Muscle layer of duodenum (tissue), 2 donors: Measurements from ENCODE around the gene MC5R.

Source experiments
- H3K27ac ChIP-seq: one replicate; pipeline ENCODE4 v1.7.0; 2013; ENCODE audit warnings: mild to moderate bottlenecking, low read length
- H3K27me3 ChIP-seq: one replicate; pipeline ENCODE4 v1.7.0; 2013; ENCODE audit warnings: low read depth, mild to moderate bottlenecking, control low read depth, low read length
- H3K36me3 ChIP-seq, 2 donors: one replicate each; pipeline ENCODE4 v1.7.0; 2013; ENCODE audit warnings: low read length in 2 of 2, control low read depth in 1 of 2, mild to moderate bottlenecking in 1 of 2; ENCODE audit not compliant: insufficient read depth in 2 of 2, control insufficient read depth in 1 of 2
- H3K4me1 ChIP-seq, 2 donors: one replicate each; pipeline ENCODE4 v1.7.0; 2013; ENCODE audit warnings: low read length in 2 of 2, mild to moderate bottlenecking in 2 of 2, control low read depth in 1 of 2, moderate library complexity in 1 of 2; ENCODE audit not compliant: insufficient read depth in 2 of 2, control insufficient read depth in 1 of 2
- H3K4me3 ChIP-seq, 2 donors: one replicate each; pipeline ENCODE4 v1.7.0; 2013; ENCODE audit warnings: low read length in 2 of 2, low read depth in 1 of 2, mild to moderate bottlenecking in 1 of 2
- H3K9me3 ChIP-seq, 2 donors: one replicate each; pipeline ENCODE4 v1.7.0; 2013; ENCODE audit warnings: low read length in 2 of 2, control low read depth in 1 of 2, mild to moderate bottlenecking in 1 of 2; ENCODE audit not compliant: control insufficient read depth in 1 of 2
- donor health status: healthy.

MC5R gene

GRCh38 chr18:13823707-13824395 lies at the start of gene MC5R:
Gene MC5R, plus strand, starts transcription at chr18:13824149. Its CDS starts 1,617 bp downstream, at chr18:13825766.
- H3K27me3 ChIP-seq = no peaks in the 10 kb centered on the region
- no peaks in the 10 kb centered on the region for H3K9me3 ChIP-seq

GRCh38 chr18:13775058-13775457 lies 48.9 kb upstream of the MC5R start:
- Histone ChIP-seq H3K36me3 (no peaks in the 10 kb centered on the region), H3K4me3 (no peak overlapping the region), H3K27ac (no peak overlapping the region), H3K27me3 (no peaks in the 10 kb centered on the region), H3K4me1 (no peaks in the 10 kb centered on the region), H3K9me3 (peaks cover 0 to 7% of the 10 kb centered on the region in 2 donors)

More at GRCh38 chr18:13823707-13824395, at the start of gene MC5R:
- Histone ChIP-seq H3K4me1 (no peaks in the 10 kb centered on the region), H3K36me3 (no peaks in the 10 kb centered on the region), H3K27ac (no peak within 1 kb of the TSS), H3K4me3 (peak within 1 kb of the TSS in 1 of 2 donors; percentile 64)

GRCh38 chr18:13791181-13791580 lies 32.8 kb upstream of the MC5R start:
- H3K4me3 ChIP-seq = no peak overlapping the region
- no peaks in the 10 kb centered on the region for H3K4me1 ChIP-seq
- no peak overlapping the region for H3K27ac ChIP-seq
- no peaks in the 10 kb centered on the region for H3K27me3 ChIP-seq
- no peaks in the 10 kb centered on the region for H3K9me3 ChIP-seq
- H3K36me3 ChIP-seq = no peaks in the 10 kb centered on the region

GRCh38 chr18:13793819-13794218 lies 30.1 kb upstream of the MC5R start:
- no peaks in the 10 kb centered on the region for H3K27me3 ChIP-seq
- H3K4me3 ChIP-seq = no peak overlapping the region
- H3K9me3 ChIP-seq = no peaks in the 10 kb centered on the region
- H3K36me3 ChIP-seq = no peaks in the 10 kb centered on the region
- H3K27ac ChIP-seq = no peak overlapping the region
- H3K4me1 ChIP-seq = no peaks in the 10 kb centered on the region

- Histone ChIP-seq H3K4me1 (peaks cover 0 to 10% of the 10 kb centered on the region in 2 donors), H3K4me3 (no peak overlapping the region), H3K9me3 (no peaks in the 10 kb centered on the region)
Observed at GRCh38 chr18:13796515-13796914, 27.4 kb upstream of the MC5R start.

GRCh38 chr18:13797157-13797611 lies 26.8 kb upstream of the MC5R start:
- Histone ChIP-seq H3K36me3 (no peaks in the 10 kb centered on the region), H3K27me3 (no peaks in the 10 kb centered on the region), H3K9me3 (no peaks in the 10 kb centered on the region), H3K4me1 (peaks cover 0 to 10% of the 10 kb centered on the region in 2 donors), H3K27ac (no peak overlapping the region), H3K4me3 (no peak overlapping the region)

More at GRCh38 chr18:13796515-13796914, 27.4 kb upstream of the MC5R start:
- Histone ChIP-seq H3K36me3 (no peaks in the 10 kb centered on the region), H3K27ac (no peak overlapping the region), H3K27me3 (no peaks in the 10 kb centered on the region)

GRCh38 chr18:13799396-13799795 lies 24.6 kb upstream of the MC5R start:
- Histone ChIP-seq H3K4me3 (no peak overlapping the region), H3K36me3 (no peaks in the 10 kb centered on the region), H3K4me1 (peaks cover 0 to 10% of the 10 kb centered on the region in 2 donors), H3K9me3 (no peaks in the 10 kb centered on the region), H3K27me3 (no peaks in the 10 kb centered on the region), H3K27ac (no peak overlapping the region)

- Histone ChIP-seq H3K9me3 (no peaks in the 10 kb centered on the region), H3K36me3 (no peaks in the 10 kb centered on the region), H3K4me1 (peaks cover 0 to 10% of the 10 kb centered on the region in 2 donors), H3K4me3 (peak overlapping the region; percentile 19 to 54), H3K27me3 (no peaks in the 10 kb centered on the region), H3K27ac (no peak overlapping the region)
Observed at GRCh38 chr18:13800505-13801259, 23.3 kb upstream of the MC5R start.

GRCh38 chr18:13801260-13801601 lies 22.7 kb upstream of the MC5R start:
- H3K36me3 ChIP-seq = no peaks in the 10 kb centered on the region
- H3K4me1 ChIP-seq = peaks cover 0 to 10% of the 10 kb centered on the region in 2 donors
- H3K27ac ChIP-seq = no peak overlapping the region
- no peaks in the 10 kb centered on the region for H3K9me3 ChIP-seq
- H3K4me3 ChIP-seq = peak overlapping the region; percentile 19 to 54
- no peaks in the 10 kb centered on the region for H3K27me3 ChIP-seq

- Histone ChIP-seq H3K4me1 (peaks cover 0 to 10% of the 10 kb centered on the region in 2 donors), H3K9me3 (no peaks in the 10 kb centered on the region), H3K27ac (no peak overlapping the region), H3K27me3 (no peaks in the 10 kb centered on the region), H3K4me3 (no peak overlapping the region), H3K36me3 (no peaks in the 10 kb centered on the region)
Observed at GRCh38 chr18:13804305-13804704, 19.6 kb upstream of the MC5R start.

GRCh38 chr18:13808294-13809042 lies 15.5 kb upstream of the MC5R start:
- Histone ChIP-seq H3K9me3 (no peaks in the 10 kb centered on the region), H3K27me3 (no peaks in the 10 kb centered on the region), H3K4me3 (no peak overlapping the region), H3K27ac (no peak overlapping the region), H3K36me3 (no peaks in the 10 kb centered on the region), H3K4me1 (no peaks in the 10 kb centered on the region)
